ENCODE measurements around the gene UHRF1.
"Not testable (repeated sequence)": the region's sequence is repeated elsewhere in the genome, so short reads cannot be mapped to it uniquely, and the experiment has no call there.

UHRF1 gene

GRCh38 chr19:4968462-4969291, 59.4 kb downstream of the UHRF1 start, which contains the start of gene KDM4B:
TSS of gene KDM4B (plus strand) at chr19:4969113. CDS start at chr19:5032891, 63,778 bp downstream.
- peak; percentile 100 for DNase-seq
- in situ Hi-C loops (cut with MboI; ENCODE audit: low pct_unique_long_range_greater_than_20kb, low sequenced_read_pairs): no loop called here

GRCh38 chr19:4969292-4969771, 60.0 kb downstream of the UHRF1 start:
- DNase-seq: no peak
- in situ Hi-C loops (cut with MboI; ENCODE audit: low pct_unique_long_range_greater_than_20kb, low sequenced_read_pairs): no loop called here

GRCh38 chr19:4969772-4970531, 60.7 kb downstream of the UHRF1 start:
- in situ Hi-C loops (cut with MboI; ENCODE audit: low pct_unique_long_range_greater_than_20kb, low sequenced_read_pairs): no loop called here
- DNase-seq: peak; percentile 37

GRCh38 chr19:4970558-4971423, 61.5 kb downstream of the UHRF1 start:
- peak; percentile 39 for DNase-seq
- in situ Hi-C loops (cut with MboI; ENCODE audit: low pct_unique_long_range_greater_than_20kb, low sequenced_read_pairs): no loop called here

- in situ Hi-C loops (cut with MboI; ENCODE audit: low pct_unique_long_range_greater_than_20kb, low sequenced_read_pairs): no loop called here
- peak; percentile 53 for DNase-seq
Observed at GRCh38 chr19:4971424-4971793, 62.1 kb downstream of the UHRF1 start.

GRCh38 chr19:4971816-4972495, 62.7 kb downstream of the UHRF1 start:
- in situ Hi-C loops (cut with MboI; ENCODE audit: low pct_unique_long_range_greater_than_20kb, low sequenced_read_pairs): no loop called here

GRCh38 chr19:4972509-4973230, 63.4 kb downstream of the UHRF1 start:
- DNase-seq: no peak
- in situ Hi-C loops (cut with MboI; ENCODE audit: low pct_unique_long_range_greater_than_20kb, low sequenced_read_pairs): no loop called here

More at GRCh38 chr19:4971816-4972495, 62.7 kb downstream of the UHRF1 start:
- no peak for DNase-seq

- DNase-seq: peak; percentile 34
- in situ Hi-C loops (cut with MboI; ENCODE audit: low pct_unique_long_range_greater_than_20kb, low sequenced_read_pairs): no loop called here
Observed at GRCh38 chr19:4974880-4975469, 65.7 kb downstream of the UHRF1 start.

GRCh38 chr19:4975601-4976000, 66.3 kb downstream of the UHRF1 start:
- in situ Hi-C loops (cut with MboI; ENCODE audit: low pct_unique_long_range_greater_than_20kb, low sequenced_read_pairs); DNase-seq: not testable (repeated sequence)

- in situ Hi-C loops (cut with MboI; ENCODE audit: low pct_unique_long_range_greater_than_20kb, low sequenced_read_pairs): no loop called here
- DNase-seq: peak; percentile 96
Observed at GRCh38 chr19:4976401-4977298, 67.3 kb downstream of the UHRF1 start.

- DNase-seq: no peak
- in situ Hi-C loops (cut with MboI; ENCODE audit: low pct_unique_long_range_greater_than_20kb, low sequenced_read_pairs): no loop called here
Observed at GRCh38 chr19:4977299-4978174, 68.2 kb downstream of the UHRF1 start.

GRCh38 chr19:4979211-4979807, 70.0 kb downstream of the UHRF1 start:
- in situ Hi-C loops (cut with MboI; ENCODE audit: low pct_unique_long_range_greater_than_20kb, low sequenced_read_pairs): no loop called here

GRCh38 chr19:4980067-4980466, 70.8 kb downstream of the UHRF1 start:
- in situ Hi-C loops (cut with MboI; ENCODE audit: low pct_unique_long_range_greater_than_20kb, low sequenced_read_pairs): no loop called here
- DNase-seq: no peak

More at GRCh38 chr19:4979211-4979807, 70.0 kb downstream of the UHRF1 start:
- DNase-seq: no peak

- no peak for DNase-seq
Observed at GRCh38 chr19:4980838-4981680, 71.8 kb downstream of the UHRF1 start.

GRCh38 chr19:4981681-4981958, 72.3 kb downstream of the UHRF1 start:
- DNase-seq: no peak
- in situ Hi-C loops (cut with MboI; ENCODE audit: low pct_unique_long_range_greater_than_20kb, low sequenced_read_pairs): no loop called here

More at GRCh38 chr19:4980838-4981680, 71.8 kb downstream of the UHRF1 start:
- in situ Hi-C loops (cut with MboI; ENCODE audit: low pct_unique_long_range_greater_than_20kb, low sequenced_read_pairs): no loop called here

All from KBM-7 (cell line).